ENCODE results near the gene SETD4. TPM values are rescaled to one million over a fixed set of nuclear protein-coding genes. Genes with fewer than 3 reads are reported as not detected.

SETD4 gene
- total and polyA plus RNA-seq, 2 of the 8 experiments (the other 6 are each of a cell fraction or from before 2014, with no cell fraction given): 20.1 to 46.6 TPM

- Histone ChIP-seq H2BK15ac (ENCODE audit: low read length) (no peak overlapping the region), H4K20me1 (replicated peaks in 1 of 2; ENCODE audit: control insufficient read depth in 1 of 2, insufficient read depth in 2 of 2, low read length in 2 of 2) (peaks cover 1 to 2% of the 10 kb centered on the region in 2 experiments), H3K27me3 (replicated peaks in 1 of 4; ENCODE audit: control insufficient read depth in 3 of 4, extremely low read depth in 1 of 4, insufficient read depth in 3 of 4, low read length in 3 of 4) (no peaks in the 10 kb centered on the region), H2AK5ac (ENCODE audit: low read depth, low read length) (no peak overlapping the region), H2BK120ac (replicated peaks; ENCODE audit: low read depth, low read length) (no peak overlapping the region), H3K23me2 (ENCODE audit: low read depth, low read length) (no peaks in the 10 kb centered on the region), H3K9me3 (ENCODE audit: insufficient read depth in 2 of 2, low read depth in 1 of 2, low read length in 1 of 2) (no peaks in the 10 kb centered on the region), H3K18ac (ENCODE audit: extremely low read depth, low read length) (no peak overlapping the region), H3K36me3 (ENCODE audit: control insufficient read depth in 2 of 4, insufficient read depth in 4 of 4, low read length in 3 of 4) (peaks cover 11 to 79% (median 55%) of the 10 kb centered on the region in 4 experiments), H4K8ac (ENCODE audit: extremely low read depth, insufficient read depth, low read length) (no peak overlapping the region; the same call in 1 of the 2 replicates), H3K14ac (ENCODE audit: insufficient read length) (no peak overlapping the region), H4K91ac (replicated peaks; ENCODE audit: insufficient read length, low read length) (no peak overlapping the region), H3K4ac (replicated peaks; ENCODE audit: insufficient read length, low read depth, low read length) (no peak overlapping the region), H2BK20ac (ENCODE audit: low read length) (no peak overlapping the region), H4K5ac (ENCODE audit: insufficient read length, low read depth, low read length) (no peak overlapping the region), H3K9ac (replicated peaks in 1 of 4; ENCODE audit: extremely low read depth in 1 of 4, low read depth in 3 of 4, low read length in 3 of 4) (no peak overlapping the region; a peak in 1 of 7 replicates), H3K4me1 (replicated peaks in 1 of 4; ENCODE audit: control insufficient read depth in 3 of 4, insufficient read depth in 4 of 4, low read length in 3 of 4) (peaks cover 0 to 6% (median 0%) of the 10 kb centered on the region in 4 experiments; a peak in 3 of 7 replicates), H2AFZ (ENCODE audit: low read length) (no peak overlapping the region), H3K56ac (replicated peaks; ENCODE audit: insufficient read length, low read depth, low read length) (no peak overlapping the region), H3K79me2 (ENCODE audit: control insufficient read depth in 1 of 2, insufficient read depth in 2 of 2, low read length in 2 of 2) (no peaks in the 10 kb centered on the region), H3K23ac (ENCODE audit: insufficient read length) (no peak overlapping the region), H3K4me3 (ENCODE audit: extremely low read depth in 1 of 4, insufficient read depth in 2 of 4, low read depth in 3 of 4, low read length in 4 of 4) (no peak overlapping the region), H3K79me1 (ENCODE audit: low read depth, low read length) (no peaks in the 10 kb centered on the region), H3K4me2 (ENCODE audit: insufficient read depth in 1 of 2, low read depth in 2 of 2, low read length in 2 of 2) (no peak overlapping the region), H2BK12ac (ENCODE audit: low read depth, low read length) (no peak overlapping the region), H2BK5ac (ENCODE audit: low read depth, low read length) (no peak overlapping the region), H3K27ac (ENCODE audit: low read depth, low read length) (no peak overlapping the region)
- WGBS, 2 experiments (ENCODE audit: extremely low coverage in 1 of 2, insufficient coverage in 1 of 2, insufficient read length in 1 of 2, insufficient replicate concordance in 2 of 2, low coverage in 1 of 2, low lambda C conversion rate in 2 of 2, missing lambda C conversion rate in 1 of 2): 89% methylated on average over 17 of the region's 17 CpGs; no CpG with 5 or more reads in 1 of the 2 experiments
- FAIRE-seq: no peak
- ChIA-PET CTCF (ENCODE audit: partially characterized antibody) (interaction anchor here (0.9 to 1.0 kb wide), 2 partner anchors 9 to 87 kb away, joined by 4 read pairs; no protein-coding TSS in a partner anchor), POLR2A (ENCODE audit: partially characterized antibody) (interaction anchor here (0.8 to 1.7 kb wide), 3 partner anchors 8 to 34 kb away, joined by 3 to 5 read pairs (median 4); no protein-coding TSS in a partner anchor)
- DNase-seq (ENCODE audit: low read depth in 1 of 2, low spot score in 2 of 2): no peak
- TF ChIP-seq YY1 (IDR thresholded peaks at IDR 0.05; ENCODE audit: low read depth, low read length) (no peak), JUND (IDR thresholded peaks at IDR 0.05; ENCODE audit: low read length) (no peak), KDM4A (IDR thresholded peaks at IDR 0.05; ENCODE audit: low read depth, low read length, severe bottlenecking) (no peak), SP1 (IDR thresholded peaks at IDR 0.05; ENCODE audit: low read depth, low read length) (no peak), E2F6 (IDR thresholded peaks at IDR 0.05) (no peak), SP4 (IDR thresholded peaks at IDR 0.05; ENCODE audit: low read length) (no peak), NRF1 (IDR thresholded peaks at IDR 0.05; ENCODE audit: low read depth, low read length) (no peak), SRF (IDR thresholded peaks at IDR 0.05; ENCODE audit: low read depth, low read length) (no peak), SIN3A (conservative IDR thresholded peaks at IDR 0.05 in 1 of 2, IDR thresholded peaks at IDR 0.05 in 1 of 2; ENCODE audit: low read depth in 1 of 2, low read length in 2 of 2) (no peak), TBP (IDR thresholded peaks at IDR 0.05; ENCODE audit: low read depth, low read length) (no peak), ZNF274 (IDR thresholded peaks at IDR 0.05; ENCODE audit: borderline replicate concordance, extremely low read depth, low read length) (no peak), CTBP2 (IDR thresholded peaks at IDR 0.05; ENCODE audit: borderline replicate concordance, insufficient read depth, insufficient read length, low read length) (no peak)
Observed at GRCh38 chr21:36038701-36039497, 21.4 kb downstream of the SETD4 start.
